Activated naive CD8-positive, alpha-beta T cell (primary cell): Measurements from ENCODE around the gene PROKR1.
A peak's percentile ranks its signal among the peaks of the same experiment; 100 is the strongest.

Source experiments
- H3K27ac Mint-ChIP-seq: one replicate; pipeline ENCODE4 v1.8.0; 2021; ENCODE audit warnings: mixed read lengths
- H3K27me3 Mint-ChIP-seq: one replicate; pipeline ENCODE4 v1.8.0; 2021; ENCODE audit warnings: mixed read lengths
- H3K36me3 Mint-ChIP-seq: one replicate; pipeline ENCODE4 v1.8.0; 2021; ENCODE audit warnings: mixed read lengths
- H3K4me1 Mint-ChIP-seq: one replicate; pipeline ENCODE4 v1.8.0; 2021; ENCODE audit warnings: low read depth, mixed read lengths
- H3K4me3 Mint-ChIP-seq: one replicate; pipeline ENCODE4 v1.8.0; 2021; ENCODE audit warnings: mild to moderate bottlenecking, mixed read lengths
- H3K9me3 Mint-ChIP-seq: one replicate; pipeline ENCODE4 v1.8.0; 2021; ENCODE audit warnings: low read depth, mixed read lengths

PROKR1 gene

GRCh38 chr2:68637047-68637446 is 6.3 kb upstream of the PROKR1 start:
- H3K4me3 Mint-ChIP-seq = no peak overlapping the region
- H3K9me3 Mint-ChIP-seq = no peaks in the 10 kb centered on the region
- H3K27ac Mint-ChIP-seq = no peak overlapping the region
- H3K4me1 Mint-ChIP-seq = no peaks in the 10 kb centered on the region
- H3K27me3 Mint-ChIP-seq = peaks cover 12% of the 10 kb centered on the region
- H3K36me3 Mint-ChIP-seq = peaks cover 4% of the 10 kb centered on the region

DNA sequence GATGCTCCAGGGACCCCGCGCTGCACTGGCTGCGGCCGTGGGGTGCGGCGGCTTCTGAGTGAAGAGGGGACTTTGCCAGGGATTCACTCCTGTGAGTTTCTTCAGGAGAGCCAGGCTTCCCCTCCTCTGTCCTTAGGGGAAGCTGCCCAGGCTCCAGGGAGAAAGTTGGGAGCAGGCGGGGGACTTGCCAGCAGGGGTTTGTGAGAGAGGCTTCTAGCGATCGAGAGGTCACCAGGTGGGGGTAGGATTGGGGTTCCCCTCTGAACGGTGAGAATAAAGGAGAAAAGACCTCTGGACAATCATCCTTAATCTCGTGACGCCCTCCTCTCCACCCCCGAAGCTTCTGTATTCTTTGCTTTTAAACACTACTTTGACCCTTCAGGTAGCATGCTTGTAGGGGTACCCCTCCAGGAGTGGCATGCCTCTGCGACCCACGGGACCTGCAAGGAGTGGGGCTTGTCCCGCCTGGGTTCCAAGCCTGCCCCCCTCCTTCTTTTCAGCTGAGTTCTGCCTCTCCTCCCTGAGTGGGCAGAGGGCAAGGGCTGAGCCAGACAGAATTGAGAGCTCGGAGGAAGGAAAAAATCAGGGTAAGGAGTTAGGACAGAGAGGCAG is 601 bp downstream of the PROKR1 start:
- Mint-ChIP-seq H3K4me1 (peaks cover 4% of the 10 kb centered on the region), H3K4me3 (peak overlapping the region; percentile 65), H3K27ac (no peak overlapping the region), H3K9me3 (no peaks in the 10 kb centered on the region), H3K27me3 (peaks cover 41% of the 10 kb centered on the region), H3K36me3 (peaks cover 2% of the 10 kb centered on the region)

GRCh38 chr2:68645523-68645922 is 2.1 kb downstream of the PROKR1 start:
- Mint-ChIP-seq H3K4me3 (no peak overlapping the region), H3K9me3 (no peaks in the 10 kb centered on the region), H3K27ac (no peak overlapping the region), H3K4me1 (peaks cover 6% of the 10 kb centered on the region), H3K36me3 (peaks cover 2% of the 10 kb centered on the region), H3K27me3 (peaks cover 41% of the 10 kb centered on the region)

DNA sequence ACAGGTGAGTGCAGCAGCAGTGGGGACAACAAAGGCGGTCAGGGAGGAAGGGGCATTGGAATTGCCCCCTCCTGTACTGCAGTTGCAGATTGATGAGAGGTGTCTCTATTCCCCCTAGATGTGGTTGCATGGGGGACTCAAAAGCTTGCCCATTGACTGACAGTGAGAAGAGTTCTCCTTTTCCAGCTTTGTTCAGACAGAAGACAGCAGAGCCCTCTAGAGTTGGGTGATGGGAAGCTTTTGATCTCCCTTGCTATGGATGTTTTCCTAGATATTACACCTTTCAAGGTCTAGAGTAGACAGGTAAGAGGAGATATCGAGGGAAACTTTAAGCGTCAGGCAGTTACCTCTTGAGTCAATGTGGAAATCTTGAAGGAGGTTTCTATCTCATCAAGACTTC is 2.9 kb downstream of the PROKR1 start:
- Mint-ChIP-seq H3K27me3 (peaks cover 35% of the 10 kb centered on the region), H3K4me1 (peaks cover 13% of the 10 kb centered on the region), H3K36me3 (peaks cover 2% of the 10 kb centered on the region), H3K9me3 (no peaks in the 10 kb centered on the region), H3K4me3 (no peak overlapping the region), H3K27ac (no peak overlapping the region)

- Mint-ChIP-seq H3K27me3 (peaks cover 17% of the 10 kb centered on the region), H3K4me3 (no peak overlapping the region), H3K27ac (peak overlapping the region; percentile 12), H3K9me3 (no peaks in the 10 kb centered on the region), H3K4me1 (peaks cover 46% of the 10 kb centered on the region), H3K36me3 (peaks cover 2% of the 10 kb centered on the region)
Measured at GRCh38 chr2:68650645-68651044, 7.3 kb downstream of the PROKR1 start.

DNA sequence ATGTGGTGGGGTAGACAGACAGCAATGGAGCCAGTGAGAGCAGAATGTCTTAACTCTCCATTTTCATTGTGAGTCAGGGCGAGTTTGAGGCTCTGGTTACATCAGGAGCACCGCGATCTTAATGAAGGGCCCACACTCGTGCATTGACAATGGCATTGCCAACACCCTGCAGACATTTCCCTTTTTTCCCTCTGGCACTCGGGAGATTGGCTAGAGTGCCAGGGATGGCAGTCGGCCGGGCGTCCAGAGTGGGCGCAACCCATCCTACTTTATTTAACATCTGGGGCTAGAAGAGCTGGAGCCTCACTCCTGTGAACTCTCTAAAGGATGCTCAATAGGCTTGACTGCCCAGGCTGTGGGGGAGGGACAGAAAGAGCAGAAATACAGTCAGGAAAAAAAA is 9.7 kb downstream of the PROKR1 start:
- Mint-ChIP-seq H3K4me1 (peaks cover 46% of the 10 kb centered on the region), H3K4me3 (peak overlapping the region; percentile 36), H3K27me3 (peaks cover 5% of the 10 kb centered on the region), H3K27ac (peak overlapping the region; percentile 71), H3K9me3 (no peaks in the 10 kb centered on the region), H3K36me3 (no peaks in the 10 kb centered on the region)

DNA sequence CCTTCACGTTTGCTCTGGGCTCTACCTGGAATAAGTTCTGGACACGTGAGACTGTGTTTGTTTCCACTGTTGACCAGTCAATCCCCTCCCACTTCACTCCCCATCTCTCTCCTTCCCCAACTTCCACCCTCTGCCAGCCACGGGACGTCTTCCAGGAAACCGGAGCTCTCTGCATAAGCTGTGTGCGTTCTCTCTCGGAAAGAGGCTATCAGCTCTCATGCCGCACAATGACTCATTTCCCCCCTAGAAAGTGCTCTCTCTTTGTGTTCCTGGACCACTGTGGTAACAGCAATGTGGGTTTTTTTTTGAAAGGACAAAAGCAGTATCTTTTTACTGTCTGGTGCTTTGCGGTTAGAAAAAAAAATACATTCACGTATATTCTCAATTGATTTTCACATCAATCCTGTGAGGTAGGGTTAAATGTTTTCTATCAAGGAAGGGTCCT is 10.2 kb downstream of the PROKR1 start:
- Mint-ChIP-seq H3K4me3 (peak overlapping the region; percentile 36), H3K27me3 (peaks cover 4% of the 10 kb centered on the region), H3K27ac (peak overlapping the region; percentile 71), H3K36me3 (no peaks in the 10 kb centered on the region), H3K4me1 (peaks cover 46% of the 10 kb centered on the region), H3K9me3 (no peaks in the 10 kb centered on the region)

GRCh38 chr2:68658266-68658665 is 14.9 kb downstream of the PROKR1 start:
- H3K4me1 Mint-ChIP-seq = peaks cover 19% of the 10 kb centered on the region
- H3K27me3 Mint-ChIP-seq = peaks cover 4% of the 10 kb centered on the region
- no peak overlapping the region for H3K27ac Mint-ChIP-seq
- H3K36me3 Mint-ChIP-seq = no peaks in the 10 kb centered on the region
- no peaks in the 10 kb centered on the region for H3K9me3 Mint-ChIP-seq
- no peak overlapping the region for H3K4me3 Mint-ChIP-seq

DNA sequence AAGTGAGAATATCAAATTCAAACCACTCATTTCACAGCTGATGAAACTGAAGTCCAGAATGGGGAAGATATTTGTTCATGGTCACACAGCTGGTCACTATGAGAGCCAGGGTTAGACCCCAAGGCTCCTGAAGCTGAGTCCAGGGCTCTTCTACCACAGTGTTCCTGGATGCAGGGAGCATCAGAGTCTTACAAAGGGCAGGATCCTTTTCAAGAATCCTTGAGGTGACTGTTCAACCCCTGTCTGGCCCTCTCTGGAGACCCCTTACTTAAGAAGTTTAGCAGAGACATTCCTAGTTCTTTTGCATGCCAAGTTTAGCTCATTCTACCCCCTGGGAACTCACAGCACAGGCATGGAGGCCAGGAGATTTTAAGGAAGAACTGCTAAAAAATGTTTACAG is 15.7 kb downstream of the PROKR1 start:
- H3K9me3 Mint-ChIP-seq = no peaks in the 10 kb centered on the region
- no peaks in the 10 kb centered on the region for H3K36me3 Mint-ChIP-seq
- no peak overlapping the region for H3K4me3 Mint-ChIP-seq
- H3K27ac Mint-ChIP-seq = no peak overlapping the region
- H3K27me3 Mint-ChIP-seq = peaks cover 4% of the 10 kb centered on the region
- H3K4me1 Mint-ChIP-seq = peaks cover 14% of the 10 kb centered on the region

DNA sequence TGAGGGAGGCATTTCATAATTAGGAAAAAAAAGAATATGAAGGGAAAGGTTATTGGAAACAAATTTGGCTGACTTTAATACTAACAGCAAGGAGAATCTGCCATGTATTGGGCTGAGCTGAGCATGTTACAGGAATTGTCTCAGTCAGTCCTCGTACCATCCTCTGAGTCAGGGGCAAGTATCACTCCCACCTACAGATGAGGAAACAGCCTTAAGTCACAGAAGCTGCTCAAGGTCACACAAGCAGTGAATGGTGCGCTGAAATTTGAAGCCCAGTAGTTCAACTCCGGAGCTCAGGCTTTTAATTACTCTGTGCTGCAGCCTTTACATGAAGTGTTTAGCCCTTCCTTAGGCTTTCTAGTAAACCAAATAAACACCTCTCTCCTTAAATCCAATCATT is 17.3 kb downstream of the PROKR1 start:
- H3K27me3 Mint-ChIP-seq = peaks cover 8% of the 10 kb centered on the region
- no peak overlapping the region for H3K4me3 Mint-ChIP-seq
- H3K36me3 Mint-ChIP-seq = no peaks in the 10 kb centered on the region

GRCh38 chr2:68662466-68662865 is 19.1 kb downstream of the PROKR1 start:
- no peak overlapping the region for H3K4me3 Mint-ChIP-seq
- H3K4me1 Mint-ChIP-seq = peaks cover 5% of the 10 kb centered on the region
- H3K36me3 Mint-ChIP-seq = peaks cover 9% of the 10 kb centered on the region
- H3K27me3 Mint-ChIP-seq = peaks cover 7% of the 10 kb centered on the region
- H3K9me3 Mint-ChIP-seq = peaks cover 7% of the 10 kb centered on the region
- no peak overlapping the region for H3K27ac Mint-ChIP-seq

More for the DNA sequence above, 17.3 kb downstream of the PROKR1 start:
- Mint-ChIP-seq H3K9me3 (no peaks in the 10 kb centered on the region), H3K27ac (no peak overlapping the region), H3K4me1 (peaks cover 5% of the 10 kb centered on the region)

GRCh38 chr2:68663371-68664156 is 20.2 kb downstream of the PROKR1 start:
- Mint-ChIP-seq H3K27ac (no peak overlapping the region), H3K4me1 (peaks cover 5% of the 10 kb centered on the region), H3K9me3 (peaks cover 12% of the 10 kb centered on the region), H3K36me3 (peaks cover 9% of the 10 kb centered on the region), H3K4me3 (no peak overlapping the region), H3K27me3 (peaks cover 4% of the 10 kb centered on the region)

GRCh38 chr2:68667371-68667770 is 24.0 kb downstream of the PROKR1 start:
- Mint-ChIP-seq H3K9me3 (peaks cover 12% of the 10 kb centered on the region), H3K4me1 (peaks cover 5% of the 10 kb centered on the region), H3K4me3 (no peak overlapping the region), H3K27ac (no peak overlapping the region), H3K27me3 (peaks cover 4% of the 10 kb centered on the region), H3K36me3 (peaks cover 9% of the 10 kb centered on the region)

DNA sequence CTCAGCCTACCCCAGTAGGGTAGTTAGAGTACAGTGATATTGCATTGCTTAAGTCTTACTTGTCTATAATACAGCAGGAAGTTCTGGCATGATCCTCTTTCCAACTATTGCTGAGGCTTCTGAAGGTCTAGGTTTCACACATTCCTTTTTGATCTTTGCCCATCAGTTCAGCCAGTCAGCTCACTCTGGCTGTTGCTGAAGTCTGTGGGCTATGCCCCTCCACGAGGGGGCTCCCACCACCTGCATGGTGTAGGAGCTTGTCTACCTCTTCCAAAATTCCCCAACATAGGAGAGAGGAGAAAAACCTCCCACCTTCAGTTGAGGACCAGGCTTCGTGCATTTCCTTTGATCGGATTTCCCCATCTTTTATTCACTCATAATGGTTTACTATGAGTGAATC is 26.3 kb downstream of the PROKR1 start:
- Mint-ChIP-seq H3K36me3 (peaks cover 9% of the 10 kb centered on the region), H3K9me3 (peaks cover 12% of the 10 kb centered on the region), H3K4me1 (no peaks in the 10 kb centered on the region), H3K27me3 (peaks cover under 1% of the 10 kb centered on the region), H3K27ac (no peak overlapping the region), H3K4me3 (no peak overlapping the region)

DNA sequence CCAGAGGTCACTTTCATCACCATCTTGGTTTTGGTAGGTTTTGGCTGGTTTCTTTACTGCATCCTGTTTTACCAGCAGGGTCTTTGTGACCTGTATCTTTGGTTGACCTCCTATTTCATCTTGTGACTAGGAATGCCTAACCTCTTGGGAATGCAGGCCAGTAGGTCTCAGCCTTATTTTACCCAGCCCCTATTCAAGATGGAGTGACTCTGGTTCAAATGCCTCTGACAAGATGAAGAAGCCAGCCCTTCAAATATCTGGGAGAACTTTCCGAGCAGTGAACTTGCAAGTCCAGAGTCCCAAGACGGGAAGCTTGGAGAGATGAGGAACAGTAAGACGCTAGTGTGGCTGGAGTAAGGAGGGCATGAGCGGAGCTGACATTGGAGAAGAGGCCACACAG is 28.6 kb downstream of the PROKR1 start:
- H3K4me1 Mint-ChIP-seq = no peaks in the 10 kb centered on the region
- H3K27me3 Mint-ChIP-seq = peaks cover 2% of the 10 kb centered on the region
- H3K4me3 Mint-ChIP-seq = no peak overlapping the region
- peaks cover 14% of the 10 kb centered on the region for H3K9me3 Mint-ChIP-seq
- H3K27ac Mint-ChIP-seq = no peak overlapping the region
- H3K36me3 Mint-ChIP-seq = peaks cover 6% of the 10 kb centered on the region
